Activated CD8-positive, alpha-beta memory T cell treated with anti-CD3 and anti-CD28 coated beads, Interleukin-2, amount 50 U/mL, for 24 hours (primary cell): ENCODE data around the gene HERC4.
A peak's percentile ranks its signal among the peaks of the same experiment; 100 is the strongest.
"Not testable (repeated sequence)": the region's sequence is repeated elsewhere in the genome, so short reads cannot be mapped to it uniquely, and the experiment has no call there.

ENCODE experiments used
- DNase-seq: peaks from one replicate; pipeline ENCODE4 v3.0.0-alpha.2; 2020; ENCODE audit errors: extremely low read depth

HERC4 gene

DNA sequence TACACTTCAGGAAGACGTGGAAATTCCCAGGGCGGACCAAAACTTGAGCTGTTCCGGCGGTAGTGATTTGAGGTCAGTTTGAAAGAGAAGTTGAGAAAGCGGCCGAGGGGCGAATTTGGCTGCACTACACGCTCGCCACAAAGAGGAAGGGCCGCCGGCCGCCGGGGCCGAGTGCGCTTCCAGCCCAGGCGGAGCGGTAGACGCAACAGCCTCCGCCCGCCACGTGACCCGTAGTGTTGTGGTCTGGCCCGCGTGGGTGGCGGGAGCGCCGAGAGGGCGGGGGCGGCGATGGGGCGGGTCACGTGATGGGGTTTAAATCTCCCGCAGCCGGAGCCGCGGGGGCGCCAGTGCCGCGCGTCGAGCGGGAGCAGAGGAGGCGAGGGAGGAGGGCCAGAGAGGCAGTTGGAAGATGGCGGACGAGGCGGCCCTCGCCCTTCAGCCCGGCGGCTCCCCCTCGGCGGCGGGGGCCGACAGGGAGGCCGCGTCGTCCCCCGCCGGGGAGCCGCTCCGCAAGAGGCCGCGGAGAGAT is 190.7 kb downstream of the HERC4 start, which contains the start of gene SIRT1:
Gene SIRT1 (plus strand): TSS at position 344 of the 529 bp plus-strand sequence. CDS start 66 bp downstream, at position 410.
- DNase-seq: peak; percentile 72

DNA sequence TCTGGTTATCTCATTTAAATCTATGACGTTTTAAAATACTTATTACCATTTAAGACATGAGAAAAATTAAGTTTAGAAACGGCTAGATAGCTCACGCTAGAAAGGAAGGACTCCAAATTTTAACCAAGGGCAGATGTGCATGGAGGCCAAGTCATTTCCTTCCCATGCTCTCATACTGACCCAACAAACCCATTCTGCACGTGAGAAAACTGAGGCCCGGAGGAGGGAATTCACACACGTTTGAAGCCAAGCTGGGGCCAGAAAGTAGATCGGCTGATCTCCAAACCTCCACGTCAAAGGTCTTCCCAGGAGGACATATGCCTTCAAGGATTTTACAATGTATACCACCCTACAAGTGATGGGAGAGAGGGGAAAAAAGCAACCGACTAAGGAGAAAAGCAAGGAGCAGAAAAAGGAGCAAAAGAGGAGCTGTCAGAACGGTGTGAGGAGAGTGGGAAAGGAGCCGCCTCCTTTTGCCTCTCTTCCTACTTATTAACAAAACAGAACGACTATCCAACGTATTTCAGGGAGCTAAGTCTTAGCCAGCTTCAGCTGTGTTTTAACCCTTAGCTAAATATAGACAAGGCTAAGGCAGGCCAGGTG is 191.3 kb downstream of the HERC4 start:
- no peak for DNase-seq

DNA sequence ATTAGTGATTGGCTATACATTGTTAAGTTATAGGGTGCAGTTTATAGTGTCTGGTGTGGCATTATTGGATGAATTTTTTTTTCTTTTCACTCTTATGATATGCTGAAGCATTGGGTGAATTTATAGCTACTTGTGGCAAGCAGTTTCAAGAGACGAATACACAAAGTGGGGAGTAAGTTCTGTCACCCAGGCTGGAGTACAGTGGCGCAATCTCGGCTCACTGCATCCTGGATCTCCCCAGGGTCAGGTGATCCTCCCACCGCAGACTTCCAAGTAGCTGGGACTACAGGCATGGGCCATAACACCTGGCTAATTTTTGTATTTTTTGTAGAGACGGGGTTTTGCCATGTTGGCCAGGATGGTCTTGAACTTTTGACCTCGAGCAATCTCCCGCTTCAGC is 196.9 kb downstream of the HERC4 start:
- DNase-seq: no peak

DNA sequence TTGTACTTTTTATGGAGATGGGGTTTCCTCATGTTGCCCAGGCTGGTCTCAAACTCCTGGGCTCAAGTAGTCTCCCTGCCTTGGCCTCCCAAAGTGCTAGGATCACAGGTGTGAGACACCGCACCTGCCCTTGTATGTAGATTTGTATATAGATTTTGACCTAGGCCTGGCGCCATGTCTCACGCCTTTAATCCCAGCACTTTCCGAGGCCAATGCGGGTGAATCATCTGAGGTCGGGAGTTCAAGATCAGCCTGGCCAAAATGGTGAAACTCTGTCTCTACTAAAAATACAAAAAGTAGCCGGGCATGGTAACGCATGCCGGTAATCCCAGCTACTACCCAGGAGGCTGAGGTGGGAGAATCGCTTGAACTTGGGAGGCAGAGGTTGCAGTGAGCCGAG is 197.7 kb downstream of the HERC4 start:
- DNase-seq: not testable (repeated sequence)

DNA sequence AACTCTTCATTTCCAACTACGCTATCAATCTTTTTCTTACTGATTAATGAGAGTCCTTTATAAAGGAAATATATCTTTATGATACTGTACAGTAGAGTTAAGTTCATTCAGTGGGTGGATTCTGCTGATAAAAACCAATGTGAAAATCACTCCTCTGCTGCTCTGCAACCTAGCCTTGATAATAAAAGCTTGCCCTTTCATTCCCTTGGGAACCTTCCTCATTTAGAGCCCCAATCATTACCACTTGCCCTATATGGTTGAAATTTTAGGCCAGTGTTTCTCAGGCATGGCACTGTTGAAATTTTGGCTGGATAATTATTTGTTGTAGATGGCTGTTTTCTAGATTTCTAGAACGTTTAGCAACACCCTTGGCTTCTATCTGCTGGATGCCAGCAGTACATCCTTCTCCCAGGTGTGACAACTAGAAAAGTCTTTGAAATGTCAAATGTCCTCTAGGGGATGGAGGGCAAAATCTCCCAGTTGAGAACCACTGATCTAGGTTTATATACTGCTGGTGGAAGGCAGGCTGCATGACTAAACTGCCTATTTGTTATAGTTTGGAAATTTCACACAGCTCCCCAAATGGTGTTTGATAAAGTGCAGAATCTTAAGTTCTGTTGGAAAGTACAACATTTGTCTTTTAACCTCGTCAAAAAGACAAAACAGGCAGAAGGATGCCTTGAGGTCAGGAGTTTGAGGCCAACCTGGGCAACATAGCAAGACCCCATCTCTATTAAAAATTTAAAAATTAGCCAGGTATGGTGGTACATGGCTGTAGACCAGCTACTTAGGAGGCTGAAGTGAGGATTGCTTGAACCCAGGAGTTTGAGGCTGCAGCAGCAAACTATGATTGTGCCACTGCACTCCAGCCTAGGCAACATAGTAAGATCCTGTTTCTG is 199.5 kb downstream of the HERC4 start:
- DNase-seq: no peak
